Thoracic aorta (tissue), 2 donors: ENCODE measurements around the gene CCDC88B. TPM values are rescaled to one million over a fixed set of nuclear protein-coding genes. Genes with fewer than 3 reads are reported as not detected.
"Not testable (repeated sequence)": the region's sequence is repeated elsewhere in the genome, so short reads cannot be mapped to it uniquely, and the experiment has no call there.

ENCODE experiments used
- ATAC-seq: fragments of 150-250 bp; one replicate; pipeline ENCODE4 v1.8.0; 2017; ENCODE audit warnings: low read depth; ENCODE audit not compliant: insufficient number of reproducible peaks, low FRiP score
- DNase-seq: peaks from one replicate; pipeline ENCODE4 v3.0.0-alpha.2; 2020; ENCODE audit warnings: low spot score
- H3K27ac ChIP-seq, 2 donors: fragments of 200-600 bp; sonication (generic); 1 replicate in 1 of 2; 2 replicates in 1 of 2; pipeline ENCODE4 v1.5.1; 2016; ENCODE audit warnings: mild to moderate bottlenecking in 2 of 2, moderate library complexity in 2 of 2
- H3K27me3 ChIP-seq: fragments of 200-600 bp; sonication (generic); replicated peaks from 2 replicates; pipeline ENCODE4 v1.6.0; 2016; ENCODE audit warnings: mild to moderate bottlenecking; ENCODE audit not compliant: insufficient read depth
- H3K36me3 ChIP-seq: fragments of 200-600 bp; sonication (generic); one replicate; pipeline ENCODE4 v1.5.1; 2016
- H3K4me1 ChIP-seq, 2 donors: fragments of 200-600 bp; sonication (generic); 1 replicate in 1 of 2; 2 replicates in 1 of 2; pipeline versions ENCODE4 v1.5.1 to v1.6.0; 2016; ENCODE audit warnings: low read depth in 2 of 2, mild to moderate bottlenecking in 1 of 2; ENCODE audit not compliant: control insufficient read depth in 1 of 2
- H3K4me3 ChIP-seq: fragments of 200-600 bp; sonication (generic); 2 replicates; pipeline ENCODE4 v1.5.1; 2016; ENCODE audit warnings: mild to moderate bottlenecking
- H3K9me3 ChIP-seq: fragments of 200-600 bp; sonication (generic); 2 replicates; pipeline ENCODE4 v1.5.1; 2016
- CTCF ChIP-seq: fragments of 200-600 bp; sonication (generic); IDR thresholded peaks from one replicate; pipeline ENCODE4 v1.5.1; 2019; ENCODE audit warnings: antibody characterized with exemption
- total RNA-seq, 2 donors: library from RNA; depleted of rRNA; stranded (reverse); fragments of >200 nt; gene quantifications; one replicate each; pipeline versions ENCODE4 v1.1.0 to v1.2.3, GENCODE V29; 2016

The CCDC88B gene
- total RNA-seq, 2 donors from 2014 or later: 10.3 to 19.0 TPM

GRCh38 chr11:64314805-64315561 lies 25.0 kb upstream of the CCDC88B start:
- Histone ChIP-seq H3K4me3 (no peak overlapping the region), H3K27me3 (no peaks in the 10 kb centered on the region), H3K9me3 (no peaks in the 10 kb centered on the region), H3K4me1 (peaks cover 8 to 19% of the 10 kb centered on the region in 2 donors), H3K36me3 (peaks cover 3% of the 10 kb centered on the region), H3K27ac (no peak overlapping the region)
- TF ChIP-seq CTCF: no peak
- ATAC-seq (no peak), DNase-seq (no peak)

DNA sequence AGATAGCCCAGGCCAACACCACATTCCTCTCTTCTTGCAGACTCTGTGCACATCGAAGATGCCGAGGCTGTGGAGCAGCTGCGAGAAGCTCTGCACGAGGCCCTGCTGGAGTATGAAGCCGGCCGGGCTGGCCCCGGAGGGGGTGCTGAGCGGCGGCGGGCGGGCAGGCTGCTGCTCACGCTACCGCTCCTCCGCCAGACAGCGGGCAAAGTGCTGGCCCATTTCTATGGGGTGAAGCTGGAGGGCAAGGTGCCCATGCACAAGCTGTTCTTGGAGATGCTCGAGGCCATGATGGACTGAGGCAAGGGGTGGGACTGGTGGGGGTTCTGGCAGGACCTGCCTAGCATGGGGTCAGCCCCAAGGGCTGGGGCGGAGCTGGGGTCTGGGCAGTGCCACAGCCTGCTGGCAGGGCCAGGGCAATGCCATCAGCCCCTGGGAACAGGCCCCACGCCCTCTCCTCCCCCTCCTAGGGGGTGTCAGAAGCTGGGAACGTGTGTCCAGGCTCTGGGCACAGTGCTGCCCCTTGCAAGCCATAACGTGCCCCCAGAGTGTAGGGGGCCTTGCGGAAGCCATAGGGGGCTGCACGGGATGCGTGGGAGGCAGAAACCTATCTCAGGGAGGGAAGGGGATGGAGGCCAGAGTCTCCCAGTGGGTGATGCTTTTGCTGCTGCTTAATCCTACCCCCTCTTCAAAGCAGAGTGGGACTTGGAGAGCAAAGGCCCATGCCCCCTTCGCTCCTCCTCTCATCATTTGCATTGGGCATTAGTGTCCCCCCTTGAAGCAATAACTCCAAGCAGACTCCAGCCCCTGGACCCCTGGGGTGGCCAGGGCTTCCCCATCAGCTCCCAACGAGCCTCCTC lies 24.1 kb upstream of the CCDC88B start:
- H3K9me3 ChIP-seq, H3K36me3 ChIP-seq, DNase-seq, H3K4me3 ChIP-seq, ATAC-seq, H3K27me3 ChIP-seq: not testable (repeated sequence)
- peaks cover 8 to 19% of the 10 kb centered on the region in 2 donors for H3K4me1 ChIP-seq
- H3K27ac ChIP-seq: peak overlapping the region; percentile 97 to 100

- no peak for DNase-seq
Measured at GRCh38 chr11:64316672-64317324, 23.2 kb upstream of the CCDC88B start.

DNA sequence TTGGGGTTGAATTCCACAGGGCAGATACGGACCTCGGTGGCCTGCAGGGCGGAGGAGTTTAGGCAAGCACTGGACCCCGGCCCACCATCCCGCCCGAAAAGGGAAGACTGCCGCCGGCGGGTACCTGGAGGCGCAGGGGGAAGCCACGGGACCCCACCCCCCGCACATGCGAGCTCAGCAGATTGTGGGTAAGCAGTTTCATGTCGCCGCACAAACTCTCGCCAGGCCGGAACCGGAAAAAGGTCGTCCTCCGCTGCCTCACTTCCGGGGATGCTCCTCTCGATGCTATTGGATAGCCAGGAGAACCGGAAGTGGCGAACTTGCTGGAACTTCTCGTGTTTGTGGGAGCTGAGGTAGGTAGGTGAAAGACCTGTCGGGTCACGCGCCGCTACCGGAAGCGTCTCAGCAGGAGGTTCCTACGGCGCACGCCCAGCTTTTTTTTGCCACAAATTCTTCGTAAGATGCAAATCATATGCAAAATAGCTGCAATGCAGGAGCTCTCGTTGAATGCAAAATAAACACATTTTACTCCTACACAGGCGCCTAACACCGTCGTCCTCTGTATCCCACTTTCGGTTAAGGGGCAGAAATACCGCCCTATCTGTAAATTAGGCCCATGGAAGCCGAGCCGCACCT lies 22.6 kb upstream of the CCDC88B start, which contains the start of gene TRMT112:
TRMT112 (minus strand) TSS at position 235 of the 636 bp plus-strand sequence; CDS start at position 202, 33 bp downstream.
- Histone ChIP-seq H3K4me3 (peak within 1 kb of the TSS; percentile 79), H3K27ac (peak within 1 kb of the TSS; percentile 97 to 100), H3K27me3 (no peaks in the 10 kb centered on the region), H3K4me1 (peaks cover 8 to 19% of the 10 kb centered on the region in 2 donors), H3K36me3 (peaks cover 10% of the 10 kb centered on the region), H3K9me3 (no peaks in the 10 kb centered on the region)
- DNase-seq (peak; percentile 96), ATAC-seq (peak; percentile 88)
- TF ChIP-seq CTCF: no peak

More at GRCh38 chr11:64316672-64317324, 23.2 kb upstream of the CCDC88B start:
- peak overlapping the region; percentile 97 to 100 for H3K27ac ChIP-seq
- no peak for ATAC-seq
- H3K9me3 ChIP-seq: no peaks in the 10 kb centered on the region
- H3K4me3 ChIP-seq: peak overlapping the region; percentile 79
- TF ChIP-seq CTCF: no peak
- peaks cover 10% of the 10 kb centered on the region for H3K36me3 ChIP-seq
- H3K27me3 ChIP-seq: no peaks in the 10 kb centered on the region
- H3K4me1 ChIP-seq: peaks cover 8 to 19% of the 10 kb centered on the region in 2 donors

DNA sequence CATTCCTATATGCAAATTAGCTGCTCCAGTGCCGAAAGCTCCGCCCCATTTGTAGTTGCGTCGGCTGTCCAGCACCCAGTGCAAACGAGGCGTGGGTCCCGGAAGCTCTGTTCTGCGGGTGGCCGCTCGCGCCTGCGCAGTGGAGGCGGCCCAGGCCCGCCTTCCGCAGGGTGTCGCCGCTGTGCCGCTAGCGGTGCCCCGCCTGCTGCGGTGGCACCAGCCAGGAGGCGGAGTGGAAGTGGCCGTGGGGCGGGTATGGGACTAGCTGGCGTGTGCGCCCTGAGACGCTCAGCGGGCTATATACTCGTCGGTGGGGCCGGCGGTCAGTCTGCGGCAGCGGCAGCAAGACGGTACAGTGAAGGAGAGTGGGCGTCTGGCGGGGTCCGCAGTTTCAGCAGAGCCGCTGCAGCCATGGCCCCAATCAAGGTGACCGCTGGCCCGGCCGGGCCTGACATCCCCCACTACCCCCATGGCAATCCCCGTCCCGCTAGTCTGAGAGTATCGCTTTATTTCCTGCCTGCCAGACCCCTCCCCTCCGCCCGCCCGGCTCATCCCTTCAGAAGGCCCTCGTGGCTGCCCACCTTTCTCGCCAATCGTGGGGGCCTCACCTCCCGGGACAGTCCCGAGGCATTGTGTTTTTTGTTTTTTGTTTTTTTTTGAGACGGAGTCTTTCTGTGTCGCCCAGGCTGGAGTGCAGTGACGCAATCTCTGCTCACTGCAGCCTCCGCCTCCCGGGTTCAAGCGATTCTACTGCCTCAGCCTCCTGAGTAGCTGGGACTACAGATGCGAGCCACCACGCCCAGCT lies 21.8 kb upstream of the CCDC88B start, which contains the start of gene PRDX5:
PRDX5 (plus strand) TSS at position 161 of the 805 bp plus-strand sequence; CDS start at position 256, 95 bp downstream.
- ATAC-seq (peak; percentile 73), DNase-seq (peak; percentile 90)
- H3K27ac ChIP-seq: peak within 1 kb of the TSS; percentile 97 to 100
- TF ChIP-seq CTCF: peak; percentile 13
- no peaks in the 10 kb centered on the region for H3K27me3 ChIP-seq
- peaks cover 10% of the 10 kb centered on the region for H3K36me3 ChIP-seq
- H3K4me1 ChIP-seq: peaks cover 8 to 19% of the 10 kb centered on the region in 2 donors
- H3K9me3 ChIP-seq: no peaks in the 10 kb centered on the region
- peak within 1 kb of the TSS; percentile 79 for H3K4me3 ChIP-seq
